Measurements from ENCODE around the gene ARSB. TPM values are rescaled to one million over a fixed set of nuclear protein-coding genes. Genes with fewer than 3 reads are reported as not detected.

The ARSB gene
- total RNA-seq, 1 experiment from 2014 or later, result 18.1 TPM

DNA sequence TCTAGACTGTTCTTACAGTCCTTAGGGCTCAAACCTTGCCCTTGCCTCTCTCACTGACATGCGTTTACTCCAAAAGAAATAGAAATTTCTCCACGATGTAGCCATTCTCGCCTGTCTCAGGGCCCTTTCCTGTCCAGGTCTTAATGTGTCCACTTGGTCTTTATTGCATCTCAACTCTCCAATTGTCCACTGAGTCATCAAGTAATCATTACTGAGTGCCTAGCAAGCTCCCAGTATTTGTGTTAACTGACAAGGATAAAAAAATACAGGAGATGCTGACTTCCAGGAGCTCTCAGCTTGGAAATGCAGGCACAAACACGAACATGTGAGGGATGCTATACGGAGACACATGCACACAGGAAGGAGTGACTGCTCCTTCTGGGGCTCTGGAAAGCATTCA is 147.3 kb downstream of the ARSB start:
- no peak for DNase-seq (ENCODE audit: low read depth, low spot score)
- in situ Hi-C loops (cut with HindIII; ENCODE audit: low pct_unique_long_range_greater_than_20kb, low sequenced_read_pairs), result no loop called here

GRCh38 chr5:78835176-78835575 is 149.9 kb downstream of the ARSB start:
- in situ Hi-C loops (cut with HindIII; ENCODE audit: low pct_unique_long_range_greater_than_20kb, low sequenced_read_pairs) (no loop called here), intact Hi-C loops (cut with micrococcal nuclease; ENCODE audit: unreplicated experiment) (no loop called here)
- no peak for DNase-seq (ENCODE audit: low read depth, low spot score)
- Histone ChIP-seq H3K27me3 (ENCODE audit: control insufficient read depth, insufficient read depth, low read length) (no peaks in the 10 kb centered on the region), H3K4me1 (ENCODE audit: control insufficient read depth, insufficient read depth, low read length) (no peaks in the 10 kb centered on the region), H3K4me3 (ENCODE audit: low read depth in 2 of 2, low read length in 2 of 2) (no peak overlapping the region), H3K36me3 (ENCODE audit: control insufficient read depth, insufficient read depth, low read length) (no peaks in the 10 kb centered on the region), H3K9me3 (ENCODE audit: control insufficient read depth, insufficient read depth, low read depth, low read length) (no peaks in the 10 kb centered on the region), H3K27ac (ENCODE audit: low read length) (no peak overlapping the region)
- ChIA-PET CTCF (no interaction called here), POLR2A (no interaction called here)
- no peak for ATAC-seq
- no TSS peak for BruUV-seq (replicated peaks)
- TF ChIP-seq CTCF (IDR thresholded peaks at IDR 0.05) (no peak), TCF7L2 (IDR thresholded peaks at IDR 0.05; ENCODE audit: low read depth, low read length) (no peak), REST (IDR thresholded peaks at IDR 0.05; ENCODE audit: insufficient read depth in 1 of 2, low read depth in 2 of 2, low read length in 1 of 2) (no peak), SIN3A (IDR thresholded peaks at IDR 0.05; ENCODE audit: borderline replicate concordance, insufficient read depth, low read depth, low read length) (no peak), POLR2AphosphoS5 (IDR thresholded peaks at IDR 0.05; ENCODE audit: low read depth, low read length) (no peak)

More for the DNA sequence above, 147.3 kb downstream of the ARSB start:
- CTCF ChIA-PET, result no interaction called here
- H3K4me3 ChIP-seq (ENCODE audit: low read depth in 2 of 2, low read length in 2 of 2), result no peak overlapping the region
- H3K36me3 ChIP-seq (ENCODE audit: control insufficient read depth, insufficient read depth, low read length), result no peaks in the 10 kb centered on the region
- no peaks in the 10 kb centered on the region for H3K27me3 ChIP-seq (ENCODE audit: control insufficient read depth, insufficient read depth, low read length)
- POLR2A ChIA-PET, result no interaction called here
- H3K4me1 ChIP-seq (ENCODE audit: control insufficient read depth, insufficient read depth, low read length), result no peaks in the 10 kb centered on the region
- H3K27ac ChIP-seq (ENCODE audit: low read length), result no peak overlapping the region
- intact Hi-C loops (cut with micrococcal nuclease; ENCODE audit: unreplicated experiment), result no loop called here
- no peaks in the 10 kb centered on the region for H3K9me3 ChIP-seq (ENCODE audit: control insufficient read depth, insufficient read depth, low read depth, low read length)
- ATAC-seq, result no peak
- no TSS peak for BruUV-seq (replicated peaks)
- TF ChIP-seq REST (IDR thresholded peaks at IDR 0.05; ENCODE audit: insufficient read depth in 1 of 2, low read depth in 2 of 2, low read length in 1 of 2), result no peak
- TF ChIP-seq TCF7L2 (IDR thresholded peaks at IDR 0.05; ENCODE audit: low read depth, low read length), result no peak
- no peak for TF ChIP-seq POLR2AphosphoS5 (IDR thresholded peaks at IDR 0.05; ENCODE audit: low read depth, low read length)
- TF ChIP-seq CTCF (IDR thresholded peaks at IDR 0.05), result no peak
- TF ChIP-seq SIN3A (IDR thresholded peaks at IDR 0.05; ENCODE audit: borderline replicate concordance, insufficient read depth, low read depth, low read length), result no peak
